HEK293 (cell line): ENCODE data around the gene AMPD2.

Source experiments
- CTCF ChIA-PET: fragments of 350-600 bp; formaldehyde crosslinking; extraction: SDS; loops from one replicate; lab custom pipeline; 2021; ENCODE audit warnings: antibody characterized with exemption; lab: Yijun Ruan, JAX
- POLR2A ChIA-PET: fragments of 300-600 bp; formaldehyde crosslinking; extraction: SDS; loops from one replicate; lab custom pipeline; 2020; ENCODE audit warnings: antibody characterized with exemption, inconsistent platforms; lab: Yijun Ruan, JAX
- H3K27ac ChIP-seq: fragments of 200-500 bp; sonication (Bioruptor generic); 2 replicates; pipeline ENCODE4 v1.5.1; 2014; ENCODE audit warnings: low read depth, low read length, control low read depth, inconsistent platforms; ENCODE audit errors: extremely low read depth
- H3K36me3 ChIP-seq, 2 experiments: fragments of 200-500 bp in 1 of 2; sonication (Bioruptor generic) in 1 of 2; 1 replicate in 1 of 2; 2 replicates in 1 of 2; pipeline ENCODE4 v1.5.1; 2014 to 2017; ENCODE audit warnings: inconsistent platforms in 2 of 2, low read length in 2 of 2; ENCODE audit not compliant: control insufficient read depth in 2 of 2, insufficient read depth in 1 of 2
- H3K4me1 ChIP-seq: fragments of 200-500 bp; sonication (Bioruptor generic); 2 replicates; pipeline ENCODE4 v1.5.1; 2014; ENCODE audit warnings: mild to moderate bottlenecking, low read length, inconsistent platforms; ENCODE audit not compliant: control insufficient read depth, insufficient read depth
- H3K4me3 ChIP-seq: 2 replicates; pipeline ENCODE4 v1.5.1; 2011; ENCODE audit warnings: low read depth, mild to moderate bottlenecking, control low read depth, low read length, moderate library complexity
- H3K9me3 ChIP-seq: fragments of 200-500 bp; sonication (Bioruptor generic); 2 replicates; pipeline ENCODE4 v1.5.1; 2014; ENCODE audit warnings: low read depth, low read length, inconsistent platforms; ENCODE audit not compliant: control insufficient read depth, insufficient read depth
- FEZF1 ChIP-seq: fragments of 450-650 bp; formaldehyde crosslinking; IDR thresholded peaks from 2 replicates; pipeline ENCODE4 v1.5.1; 2016; ENCODE audit warnings: missing biosample characterization, missing genetic modification characterization
- KLF16 ChIP-seq: fragments of 450-650 bp; formaldehyde crosslinking; IDR thresholded peaks from 2 replicates; pipeline ENCODE4 v1.5.1; 2017; ENCODE audit warnings: missing biosample characterization, missing genetic modification characterization
- OVOL3 ChIP-seq: fragments of 450-650 bp; formaldehyde crosslinking; IDR thresholded peaks from 2 replicates; pipeline ENCODE4 v1.5.1; 2016; ENCODE audit warnings: missing biosample characterization, missing genetic modification characterization
- PATZ1 ChIP-seq: fragments of 450-650 bp; formaldehyde crosslinking; IDR thresholded peaks from 2 replicates; pipeline ENCODE4 v1.5.1; 2016; ENCODE audit warnings: missing biosample characterization, missing genetic modification characterization
- YY1 ChIP-seq: fragments of 450-650 bp; formaldehyde crosslinking; IDR thresholded peaks from 2 replicates; pipeline ENCODE4 v1.5.1; 2018; ENCODE audit warnings: missing biosample characterization, missing genetic modification characterization
- ZBTB8A ChIP-seq: fragments of 450-650 bp; formaldehyde crosslinking; IDR thresholded peaks from 2 replicates; pipeline ENCODE4 v1.5.1; 2016; ENCODE audit warnings: missing biosample characterization, missing genetic modification characterization
- ZFP69B ChIP-seq: fragments of 450-650 bp; formaldehyde crosslinking; IDR thresholded peaks from 2 replicates; pipeline ENCODE4 v1.5.1; 2016; ENCODE audit warnings: missing biosample characterization, missing genetic modification characterization
- ZNF202 ChIP-seq: fragments of 450-650 bp; formaldehyde crosslinking; IDR thresholded peaks from 2 replicates; pipeline ENCODE4 v1.5.1; 2016; ENCODE audit warnings: missing biosample characterization, missing genetic modification characterization, borderline replicate concordance
- ZNF248 ChIP-seq: fragments of 450-650 bp; formaldehyde crosslinking; IDR thresholded peaks from 2 replicates; pipeline ENCODE4 v1.5.1; 2017; ENCODE audit warnings: missing biosample characterization, missing genetic modification characterization
- ZNF404 ChIP-seq: fragments of 450-650 bp; formaldehyde crosslinking; IDR thresholded peaks from 2 replicates; pipeline ENCODE4 v1.5.1; 2017; ENCODE audit warnings: missing biosample characterization, missing genetic modification characterization
- ZNF571 ChIP-seq: fragments of 450-650 bp; formaldehyde crosslinking; IDR thresholded peaks from 2 replicates; pipeline ENCODE4 v1.5.0; 2017; ENCODE audit warnings: missing biosample characterization, missing genetic modification characterization
- ZNF677 ChIP-seq: fragments of 450-650 bp; IDR thresholded peaks from 2 replicates; pipeline ENCODE4 v1.5.0; 2018; ENCODE audit warnings: missing biosample characterization, mild to moderate bottlenecking, missing genetic modification characterization, moderate library complexity
- ZSCAN5A ChIP-seq: fragments of 450-650 bp; formaldehyde crosslinking; IDR thresholded peaks from 2 replicates; pipeline ENCODE4 v1.5.1; 2016; ENCODE audit warnings: missing biosample characterization, missing genetic modification characterization
- TF ChIP-seq, protein P1 (sequence below): fragments of 450-650 bp; formaldehyde crosslinking; IDR thresholded peaks from 2 replicates; pipeline ENCODE4 v1.5.1; 2016; ENCODE audit warnings: missing biosample characterization, missing genetic modification characterization
- TF ChIP-seq, protein P2 (sequence below): fragments of 450-650 bp; IDR thresholded peaks from 2 replicates; pipeline ENCODE4 v1.5.1; 2018; ENCODE audit warnings: missing biosample characterization, mild to moderate bottlenecking, missing genetic modification characterization
- TF ChIP-seq, protein P3 (sequence below): fragments of 450-650 bp; formaldehyde crosslinking; IDR thresholded peaks from 2 replicates; pipeline ENCODE4 v1.5.1; 2016; ENCODE audit warnings: missing biosample characterization, missing genetic modification characterization

Gene AMPD2

GRCh38 chr1:109654519-109654918 lies 34.9 kb downstream of the AMPD2 start (continued):
- TF ChIP-seq OVOL3 (tag by site-specific recombination), result no peak

- TF ChIP-seq ZNF571 (tag by site-specific recombination) (no peak), ZNF404 (tag by site-specific recombination) (no peak), PATZ1 (tag by site-specific recombination) (no peak), ZSCAN5A (tag by site-specific recombination) (no peak), KLF16 (tag by site-specific recombination) (no peak)
- TF ChIP-seq, protein P1, sequence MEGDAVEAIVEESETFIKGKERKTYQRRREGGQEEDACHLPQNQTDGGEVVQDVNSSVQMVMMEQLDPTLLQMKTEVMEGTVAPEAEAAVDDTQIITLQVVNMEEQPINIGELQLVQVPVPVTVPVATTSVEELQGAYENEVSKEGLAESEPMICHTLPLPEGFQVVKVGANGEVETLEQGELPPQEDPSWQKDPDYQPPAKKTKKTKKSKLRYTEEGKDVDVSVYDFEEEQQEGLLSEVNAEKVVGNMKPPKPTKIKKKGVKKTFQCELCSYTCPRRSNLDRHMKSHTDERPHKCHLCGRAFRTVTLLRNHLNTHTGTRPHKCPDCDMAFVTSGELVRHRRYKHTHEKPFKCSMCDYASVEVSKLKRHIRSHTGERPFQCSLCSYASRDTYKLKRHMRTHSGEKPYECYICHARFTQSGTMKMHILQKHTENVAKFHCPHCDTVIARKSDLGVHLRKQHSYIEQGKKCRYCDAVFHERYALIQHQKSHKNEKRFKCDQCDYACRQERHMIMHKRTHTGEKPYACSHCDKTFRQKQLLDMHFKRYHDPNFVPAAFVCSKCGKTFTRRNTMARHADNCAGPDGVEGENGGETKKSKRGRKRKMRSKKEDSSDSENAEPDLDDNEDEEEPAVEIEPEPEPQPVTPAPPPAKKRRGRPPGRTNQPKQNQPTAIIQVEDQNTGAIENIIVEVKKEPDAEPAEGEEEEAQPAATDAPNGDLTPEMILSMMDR, result no peak
- CTCF ChIA-PET, result interaction anchor here (1.0 kb wide), 1 partner anchor 14 kb away, joined by 5 read pairs; no protein-coding TSS in a partner anchor
These were observed 36.2 kb downstream of the AMPD2 start, which contains the start of gene GSTM4 for GRCh38 chr1:109655615-109656519. GSTM4 (plus strand) TSS chr1:109656099; CDS start chr1:109656390, 291 bp downstream.

DNA sequence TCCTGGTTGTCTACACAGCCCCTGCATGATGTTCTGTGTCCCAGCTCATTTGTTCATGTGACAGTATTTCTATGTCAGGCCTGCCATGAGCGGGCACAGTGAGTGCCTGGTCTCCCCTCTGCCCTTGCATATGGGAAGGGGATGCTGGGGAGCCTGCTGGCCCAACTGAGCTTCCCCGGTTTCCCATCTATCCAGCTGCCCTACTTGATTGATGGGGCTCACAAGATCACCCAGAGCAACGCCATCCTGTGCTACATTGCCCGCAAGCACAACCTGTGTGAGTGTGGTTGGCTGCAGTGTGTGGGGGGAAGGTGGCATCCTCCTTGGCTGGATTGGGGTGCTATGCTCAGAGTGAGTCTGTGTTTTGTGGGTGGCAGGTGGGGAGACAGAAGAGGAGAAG lies 37.8 kb downstream of the AMPD2 start:
- H3K4me3 ChIP-seq, result no peak overlapping the region
- no peaks in the 10 kb centered on the region for H3K36me3 ChIP-seq
- TF ChIP-seq ZNF248 (no peak), ZFP69B (tag by site-specific recombination) (no peak), ZBTB8A (tag by site-specific recombination) (no peak), YY1 (no peak)
- no peaks in the 10 kb centered on the region for H3K9me3 ChIP-seq
- POLR2A ChIA-PET, result no interaction called here
- CTCF ChIA-PET, result interaction anchor here (0.6 to 5.8 kb wide), 5 partner anchors 9 to 118 kb away, joined by 3 to 27 read pairs (median 4); no protein-coding TSS in a partner anchor
- no peaks in the 10 kb centered on the region for H3K4me1 ChIP-seq
- H3K27ac ChIP-seq, result no peak overlapping the region

More at GRCh38 chr1:109655615-109656519, 36.2 kb downstream of the AMPD2 start, which contains the start of gene GSTM4:
- POLR2A ChIA-PET, result no interaction called here
- no peaks in the 10 kb centered on the region for H3K9me3 ChIP-seq
- H3K27ac ChIP-seq, result no peak within 1 kb of the TSS
- no peaks in the 10 kb centered on the region for H3K36me3 ChIP-seq
- H3K4me1 ChIP-seq, result no peaks in the 10 kb centered on the region
- H3K4me3 ChIP-seq, result no peak within 1 kb of the TSS

DNA sequence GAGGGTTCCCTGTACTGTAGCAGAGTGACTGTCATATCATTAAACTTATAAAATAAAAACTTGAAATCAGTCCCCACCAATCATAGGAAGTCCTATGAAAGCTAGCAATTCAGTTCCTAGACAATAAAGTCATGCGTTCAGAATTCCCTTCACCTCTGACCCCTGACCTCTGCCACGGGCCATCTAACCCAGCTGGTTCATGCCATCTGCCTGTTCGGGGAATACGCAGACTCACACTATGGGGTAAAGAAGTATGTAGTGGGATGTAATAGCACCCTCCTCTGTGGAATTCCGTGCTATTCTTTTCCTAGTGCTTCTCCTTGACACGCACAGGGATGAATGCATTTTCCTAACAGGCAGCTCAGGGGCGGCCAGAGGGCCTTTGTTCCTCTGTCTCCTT lies 38.3 kb downstream of the AMPD2 start:
- Histone ChIP-seq H3K9me3 (no peaks in the 10 kb centered on the region), H3K36me3 (no peaks in the 10 kb centered on the region), H3K4me1 (no peaks in the 10 kb centered on the region), H3K4me3 (no peak overlapping the region), H3K27ac (no peak overlapping the region)
- CTCF ChIA-PET, result interaction anchor here (0.5 to 5.8 kb wide), 8 partner anchors 9 to 326 kb away, joined by 3 to 27 read pairs (median 4); partner anchors contain the start of gene AHCYL1
- TF ChIP-seq FEZF1 (tag by site-specific recombination), result no peak
- no peak for TF ChIP-seq ZNF677 (tag by site-specific recombination)
- TF ChIP-seq, protein P2, sequence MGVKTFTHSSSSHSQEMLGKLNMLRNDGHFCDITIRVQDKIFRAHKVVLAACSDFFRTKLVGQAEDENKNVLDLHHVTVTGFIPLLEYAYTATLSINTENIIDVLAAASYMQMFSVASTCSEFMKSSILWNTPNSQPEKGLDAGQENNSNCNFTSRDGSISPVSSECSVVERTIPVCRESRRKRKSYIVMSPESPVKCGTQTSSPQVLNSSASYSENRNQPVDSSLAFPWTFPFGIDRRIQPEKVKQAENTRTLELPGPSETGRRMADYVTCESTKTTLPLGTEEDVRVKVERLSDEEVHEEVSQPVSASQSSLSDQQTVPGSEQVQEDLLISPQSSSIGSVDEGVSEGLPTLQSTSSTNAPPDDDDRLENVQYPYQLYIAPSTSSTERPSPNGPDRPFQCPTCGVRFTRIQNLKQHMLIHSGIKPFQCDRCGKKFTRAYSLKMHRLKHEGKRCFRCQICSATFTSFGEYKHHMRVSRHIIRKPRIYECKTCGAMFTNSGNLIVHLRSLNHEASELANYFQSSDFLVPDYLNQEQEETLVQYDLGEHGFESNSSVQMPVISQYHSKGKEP (tag by site-specific recombination), result no peak
- TF ChIP-seq ZNF202, result no peak
- TF ChIP-seq, protein P3, sequence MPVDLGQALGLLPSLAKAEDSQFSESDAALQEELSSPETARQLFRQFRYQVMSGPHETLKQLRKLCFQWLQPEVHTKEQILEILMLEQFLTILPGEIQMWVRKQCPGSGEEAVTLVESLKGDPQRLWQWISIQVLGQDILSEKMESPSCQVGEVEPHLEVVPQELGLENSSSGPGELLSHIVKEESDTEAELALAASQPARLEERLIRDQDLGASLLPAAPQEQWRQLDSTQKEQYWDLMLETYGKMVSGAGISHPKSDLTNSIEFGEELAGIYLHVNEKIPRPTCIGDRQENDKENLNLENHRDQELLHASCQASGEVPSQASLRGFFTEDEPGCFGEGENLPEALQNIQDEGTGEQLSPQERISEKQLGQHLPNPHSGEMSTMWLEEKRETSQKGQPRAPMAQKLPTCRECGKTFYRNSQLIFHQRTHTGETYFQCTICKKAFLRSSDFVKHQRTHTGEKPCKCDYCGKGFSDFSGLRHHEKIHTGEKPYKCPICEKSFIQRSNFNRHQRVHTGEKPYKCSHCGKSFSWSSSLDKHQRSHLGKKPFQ (tag by site-specific recombination), result no peak
- POLR2A ChIA-PET, result no interaction called here
